DOHH2 (cell line): ENCODE results near the gene EGFLAM.

Experiments used
- CTCF ChIP-seq: fragments of 200-600 bp; sonication (generic); IDR thresholded peaks from one replicate; pipeline ENCODE4 v1.5.1; 2014; ENCODE audit warnings: antibody characterized with exemption, mild to moderate bottlenecking, low read depth, low read length; ENCODE audit not compliant: poor library complexity, severe bottlenecking
- EZH2phosphoT487 ChIP-seq: fragments of 200-600 bp; sonication (generic); IDR thresholded peaks from 2 replicates; pipeline ENCODE4 v1.6.1; 2017; ENCODE audit warnings: borderline replicate concordance, mild to moderate bottlenecking, antibody characterized with exemption, low read length, moderate library complexity, mixed read lengths

GRCh38 chr5:38367966-38368365 is 109.6 kb downstream of the EGFLAM start:
- TF ChIP-seq EZH2phosphoT487 = no peak
- no peak for TF ChIP-seq CTCF
